Bronchial epithelial cell (primary cell): ENCODE measurements around the gene GPR137. TPM values are rescaled to one million over a fixed set of nuclear protein-coding genes. Genes with fewer than 3 reads are reported as not detected.

Experiments
- DNase-seq: peaks from one replicate; pipeline ENCODE4 v3.0.0-alpha.2; 2010; ENCODE audit warnings: low read depth
- FAIRE-seq: peaks from 2 replicates; lab custom pipeline; 2011; peaks lifted over from hg19 to GRCh38; lab: Jason Lieb, UNC
- H3K27me3 ChIP-seq: 2 replicates; pipeline ENCODE4 v1.5.1; 2011; ENCODE audit warnings: low read length; ENCODE audit not compliant: control insufficient read depth, insufficient read depth
- H3K36me3 ChIP-seq: 2 replicates; pipeline ENCODE4 v1.5.1; 2011; ENCODE audit warnings: low read length; ENCODE audit not compliant: control insufficient read depth, insufficient read depth
- H3K4me3 ChIP-seq: 2 replicates; pipeline ENCODE4 v1.5.1; 2011; ENCODE audit warnings: mild to moderate bottlenecking, low read depth, low read length, control low read depth
- CTCF ChIP-seq: IDR thresholded peaks from 2 replicates; pipeline ENCODE4 v1.5.1; 2011; ENCODE audit warnings: mild to moderate bottlenecking, moderate library complexity, low read length, control low read depth, inconsistent platforms; ENCODE audit not compliant: insufficient read depth, severe bottlenecking
- total RNA-seq: library from RNA; depleted of rRNA; stranded (reverse); fragments of >200 nt; gene quantifications from 2 replicates; pipeline ENCODE4 v1.2.1, GENCODE V29; 2014

GPR137 gene
- total RNA-seq, 1 donor from 2014 or later: 2.9 TPM

DNA sequence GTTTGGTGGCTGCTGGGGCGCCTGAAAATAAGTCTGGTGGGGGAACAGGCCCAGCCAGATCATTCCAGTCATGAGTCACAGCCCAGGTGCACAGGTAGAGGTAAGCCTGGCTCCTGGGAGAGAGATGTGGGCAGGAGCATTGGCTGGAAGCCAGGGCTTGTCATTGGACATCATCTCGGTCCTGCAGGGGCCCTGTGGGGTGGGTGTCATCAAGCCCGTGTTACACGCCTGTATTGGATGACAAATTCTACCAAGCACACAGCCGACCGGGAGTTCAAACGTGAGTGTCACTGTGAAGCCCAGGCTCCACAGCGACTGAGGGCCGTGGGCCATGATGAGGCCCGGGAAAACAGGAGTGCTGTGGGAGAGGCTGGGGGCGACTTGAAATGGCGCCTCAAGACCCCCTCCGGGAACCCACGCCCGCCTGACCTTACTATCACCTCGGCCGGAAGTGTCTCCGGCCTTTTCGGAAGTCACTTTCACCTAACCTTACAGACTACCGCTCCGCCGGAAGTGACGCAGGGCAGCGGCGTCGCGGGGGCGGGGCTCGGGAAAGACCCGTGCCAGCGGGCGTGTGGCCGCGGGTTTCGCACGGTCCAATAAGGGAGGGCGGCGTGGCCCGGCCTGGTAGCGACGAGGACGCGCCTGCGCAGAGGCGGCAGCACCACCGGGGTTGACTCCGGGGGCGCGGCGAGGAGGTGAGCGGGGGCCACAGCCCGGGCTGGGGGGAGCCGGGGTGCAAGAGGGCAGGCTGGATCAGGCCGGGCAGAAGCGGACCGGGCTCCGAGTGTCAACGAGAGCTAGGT is 45.0 kb upstream of the GPR137 start, which contains the start of gene FKBP2:
Gene FKBP2, plus strand, starts transcription at position 661 of the 806 bp plus-strand sequence. CDS start 1,293 bp downstream, outside the sequence.
- peak; percentile 97 for DNase-seq
- Histone ChIP-seq H3K36me3 (peaks cover 13% of the 10 kb centered on the region), H3K27me3 (no peaks in the 10 kb centered on the region), H3K4me3 (peak within 1 kb of the TSS; percentile 90)
- FAIRE-seq: no peak
- TF ChIP-seq CTCF: no peak

- DNase-seq: no peak
- Histone ChIP-seq H3K4me3 (peak overlapping the region; percentile 90), H3K36me3 (peaks cover 13% of the 10 kb centered on the region), H3K27me3 (no peaks in the 10 kb centered on the region)
- no peak for FAIRE-seq
- no peak for TF ChIP-seq CTCF
Measured at GRCh38 chr11:64241241-64241490, 44.5 kb upstream of the GPR137 start.

- Histone ChIP-seq H3K36me3 (peaks cover 13% of the 10 kb centered on the region), H3K27me3 (no peaks in the 10 kb centered on the region), H3K4me3 (peak overlapping the region; percentile 90)
- no peak for FAIRE-seq
- DNase-seq: peak; percentile 94
- no peak for TF ChIP-seq CTCF
Measured at GRCh38 chr11:64241491-64242374, 43.9 kb upstream of the GPR137 start.

DNA sequence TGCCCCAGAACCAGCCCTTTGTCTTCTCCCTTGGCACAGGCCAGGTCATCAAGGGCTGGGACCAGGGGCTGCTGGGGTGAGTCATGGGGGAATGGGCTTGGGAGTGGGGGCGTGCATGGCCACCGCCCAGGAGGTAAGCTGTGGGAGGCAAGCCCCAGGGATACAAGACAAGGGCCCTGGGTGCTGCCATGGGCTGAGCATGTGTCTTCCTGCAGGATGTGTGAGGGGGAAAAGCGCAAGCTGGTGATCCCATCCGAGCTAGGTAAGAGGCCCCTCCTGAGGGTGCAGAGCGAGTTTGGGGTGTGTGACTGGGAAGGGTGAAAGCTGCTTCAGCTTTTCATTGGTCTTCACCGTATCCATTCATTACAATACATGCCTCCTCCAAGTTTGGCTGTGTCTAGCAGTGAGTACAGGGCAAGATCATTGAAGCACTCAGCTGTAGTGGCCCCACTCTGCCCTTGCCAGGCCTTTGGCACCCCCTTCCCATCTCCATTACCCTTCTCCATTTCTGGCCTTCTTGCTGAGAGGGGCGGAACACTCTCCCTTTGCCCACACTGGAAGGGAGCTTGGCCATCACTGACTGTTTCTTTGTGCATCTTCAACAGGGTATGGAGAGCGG is 42.3 kb upstream of the GPR137 start:
- TF ChIP-seq CTCF: no peak
- DNase-seq: no peak
- no peak for FAIRE-seq
- Histone ChIP-seq H3K4me3 (no peak overlapping the region), H3K27me3 (no peaks in the 10 kb centered on the region), H3K36me3 (peaks cover 12% of the 10 kb centered on the region)

DNA sequence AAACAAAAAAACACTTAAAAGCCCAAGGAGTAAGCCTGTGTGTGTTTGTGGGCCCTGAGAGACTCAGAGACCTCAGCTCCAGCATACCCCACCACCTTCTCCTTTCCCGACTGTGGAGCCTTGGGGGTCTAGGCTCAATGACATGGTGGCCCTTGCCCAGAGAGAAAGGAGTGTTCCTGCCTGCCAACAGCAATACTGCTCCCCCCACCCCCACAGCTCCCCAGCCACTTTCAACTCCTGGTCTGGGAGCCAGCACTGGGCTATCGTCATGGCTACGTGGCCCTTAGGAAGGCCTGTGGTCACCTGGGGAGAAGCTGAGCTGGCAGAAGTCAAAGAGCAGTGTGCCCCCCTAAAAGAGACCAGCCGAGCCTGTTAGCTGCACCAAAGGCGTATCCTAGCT is 41.5 kb upstream of the GPR137 start:
- DNase-seq (no peak), FAIRE-seq (no peak)
- Histone ChIP-seq H3K36me3 (peaks cover 11% of the 10 kb centered on the region), H3K4me3 (no peak overlapping the region), H3K27me3 (no peaks in the 10 kb centered on the region)
- no peak for TF ChIP-seq CTCF
